VCaP (cell line): ENCODE data around the gene NRROS.
A peak's percentile ranks its signal among the peaks of the same experiment; 100 is the strongest.

Experiments used
- H3K27ac ChIP-seq: fragments of 450-650 bp; 2 replicates; pipeline ENCODE4 v1.5.1; 2017
- TF ChIP-seq, protein P1 (sequence below): fragments of 450-650 bp; conservative IDR thresholded peaks from 2 replicates; pipeline ENCODE4 v1.5.1; 2017; ENCODE audit warnings: mild to moderate bottlenecking, moderate library complexity

The NRROS gene

DNA sequence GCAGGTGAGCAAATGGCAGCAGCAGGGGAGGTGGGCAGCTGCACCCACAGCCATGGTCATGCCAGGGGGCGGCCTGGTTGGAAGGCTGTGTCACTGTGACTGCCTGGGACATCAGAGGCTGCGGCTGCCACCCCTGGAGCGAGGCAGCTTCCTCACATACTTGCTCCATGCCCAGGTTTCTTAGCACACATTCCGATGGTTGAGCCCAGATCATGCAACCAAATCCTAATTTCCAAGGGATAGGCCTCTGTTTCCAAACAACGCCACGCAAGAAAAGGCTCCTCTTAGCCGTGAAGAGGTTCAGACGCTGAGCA lies 11.6 kb upstream of the NRROS start:
- no peak overlapping the region for H3K27ac ChIP-seq
- TF ChIP-seq, protein P1, sequence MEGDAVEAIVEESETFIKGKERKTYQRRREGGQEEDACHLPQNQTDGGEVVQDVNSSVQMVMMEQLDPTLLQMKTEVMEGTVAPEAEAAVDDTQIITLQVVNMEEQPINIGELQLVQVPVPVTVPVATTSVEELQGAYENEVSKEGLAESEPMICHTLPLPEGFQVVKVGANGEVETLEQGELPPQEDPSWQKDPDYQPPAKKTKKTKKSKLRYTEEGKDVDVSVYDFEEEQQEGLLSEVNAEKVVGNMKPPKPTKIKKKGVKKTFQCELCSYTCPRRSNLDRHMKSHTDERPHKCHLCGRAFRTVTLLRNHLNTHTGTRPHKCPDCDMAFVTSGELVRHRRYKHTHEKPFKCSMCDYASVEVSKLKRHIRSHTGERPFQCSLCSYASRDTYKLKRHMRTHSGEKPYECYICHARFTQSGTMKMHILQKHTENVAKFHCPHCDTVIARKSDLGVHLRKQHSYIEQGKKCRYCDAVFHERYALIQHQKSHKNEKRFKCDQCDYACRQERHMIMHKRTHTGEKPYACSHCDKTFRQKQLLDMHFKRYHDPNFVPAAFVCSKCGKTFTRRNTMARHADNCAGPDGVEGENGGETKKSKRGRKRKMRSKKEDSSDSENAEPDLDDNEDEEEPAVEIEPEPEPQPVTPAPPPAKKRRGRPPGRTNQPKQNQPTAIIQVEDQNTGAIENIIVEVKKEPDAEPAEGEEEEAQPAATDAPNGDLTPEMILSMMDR, result no peak

DNA sequence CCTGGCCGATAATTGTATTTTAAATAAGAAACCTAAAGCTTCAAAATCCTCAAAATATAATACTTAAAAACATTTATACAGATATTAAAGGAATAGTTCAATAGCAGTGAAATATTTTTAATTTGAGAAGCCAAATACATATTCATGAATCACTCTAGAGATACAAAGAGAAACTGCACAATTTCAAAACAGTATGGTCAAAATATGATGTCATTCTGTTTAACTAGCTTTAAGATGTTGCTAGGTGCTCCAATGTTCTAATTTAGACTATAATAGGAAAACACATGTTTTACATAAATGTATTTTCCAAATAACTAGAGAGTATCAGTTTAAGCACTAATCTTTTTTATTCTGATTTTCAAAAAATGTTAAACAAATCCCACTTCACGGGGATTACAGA lies 10.3 kb upstream of the NRROS start:
- H3K27ac ChIP-seq, result no peak overlapping the region
- TF ChIP-seq, protein P1, result no peak

DNA sequence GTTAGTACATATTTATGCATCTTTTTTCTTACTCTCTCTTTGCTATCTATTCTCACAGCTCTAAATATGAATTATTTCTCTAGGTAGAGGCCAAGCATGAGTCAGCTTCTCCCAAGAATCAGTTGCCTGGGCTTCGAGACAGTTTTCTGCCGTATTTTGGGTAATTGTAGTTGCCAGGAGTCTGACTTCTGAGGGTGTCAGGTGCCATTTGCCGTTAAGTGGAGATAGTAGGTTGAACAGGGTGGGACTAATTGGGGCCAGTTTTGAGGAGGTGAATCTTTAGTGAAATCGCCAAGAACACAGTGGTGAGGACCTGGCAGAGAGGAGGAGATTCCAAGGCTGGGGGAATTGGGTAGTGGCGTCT lies 7.8 kb upstream of the NRROS start:
- TF ChIP-seq, protein P1, result no peak
- H3K27ac ChIP-seq, result peak overlapping the region; percentile 87

DNA sequence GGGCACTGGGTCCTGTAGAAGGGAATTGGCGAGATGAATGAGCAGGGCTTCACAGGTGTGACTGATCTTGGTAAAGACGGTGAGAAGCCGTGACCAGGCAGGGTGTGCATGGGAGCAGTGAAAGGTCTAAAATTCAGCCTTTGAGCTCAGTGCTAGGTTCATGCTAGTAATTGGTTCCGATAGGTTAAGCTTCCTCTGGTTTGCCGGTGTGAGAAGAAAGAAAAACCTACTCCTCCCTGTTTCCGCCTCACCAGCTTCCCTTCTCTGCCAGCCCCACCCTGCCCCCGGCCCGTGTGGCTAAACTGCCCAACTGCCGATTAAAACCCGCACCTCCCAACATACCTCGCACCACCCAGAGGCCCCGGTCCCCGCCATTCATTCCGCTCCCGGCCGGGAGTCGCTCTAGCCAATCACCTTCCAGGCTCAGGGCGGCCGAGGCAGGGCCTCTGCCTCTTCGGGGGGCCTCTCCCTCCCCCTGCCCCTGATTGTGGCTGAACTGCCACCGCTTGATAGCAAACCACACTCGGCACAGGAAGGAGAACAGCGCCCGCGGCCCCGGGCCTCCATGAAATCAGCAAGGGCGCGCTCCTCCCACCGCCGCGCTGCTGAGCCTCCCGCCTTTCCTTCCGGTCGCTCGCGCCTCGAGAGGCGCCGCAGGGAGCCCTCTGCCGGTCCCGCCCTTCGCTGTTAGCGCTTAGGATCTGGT lies 7.3 kb upstream of the NRROS start:
- peak overlapping the region; percentile 87 for H3K27ac ChIP-seq
- TF ChIP-seq, protein P1, result peak; percentile 47

DNA sequence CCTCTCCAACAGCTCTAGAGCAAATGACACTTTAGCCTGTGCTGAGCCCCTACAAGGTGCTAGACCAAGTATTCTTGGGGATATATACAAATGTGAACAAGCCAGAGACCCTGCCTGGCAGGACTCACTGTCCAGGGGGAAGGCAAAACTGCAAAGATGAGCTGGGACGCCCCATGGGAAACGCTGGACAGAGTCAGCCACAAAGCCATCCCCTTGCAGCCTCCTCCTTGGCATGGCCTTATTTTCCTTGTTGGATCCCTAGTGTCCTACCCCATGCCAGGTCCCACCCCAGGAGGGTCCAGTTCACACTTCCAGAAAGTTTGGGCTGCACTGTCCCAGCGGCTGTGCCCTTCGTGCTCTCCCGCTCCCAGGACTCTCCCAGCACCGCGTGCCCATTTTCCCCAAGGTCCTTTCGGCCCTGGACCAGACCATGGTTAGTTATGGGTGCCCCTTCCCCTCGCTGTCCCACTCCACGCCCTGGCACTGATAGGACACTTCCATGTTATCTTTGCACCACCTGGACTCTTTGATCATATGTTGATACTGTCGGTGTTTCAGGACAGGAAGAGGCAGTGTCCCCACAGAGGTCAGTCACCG lies 5.8 kb upstream of the NRROS start:
- peak overlapping the region; percentile 87 for H3K27ac ChIP-seq
- TF ChIP-seq, protein P1, result no peak

DNA sequence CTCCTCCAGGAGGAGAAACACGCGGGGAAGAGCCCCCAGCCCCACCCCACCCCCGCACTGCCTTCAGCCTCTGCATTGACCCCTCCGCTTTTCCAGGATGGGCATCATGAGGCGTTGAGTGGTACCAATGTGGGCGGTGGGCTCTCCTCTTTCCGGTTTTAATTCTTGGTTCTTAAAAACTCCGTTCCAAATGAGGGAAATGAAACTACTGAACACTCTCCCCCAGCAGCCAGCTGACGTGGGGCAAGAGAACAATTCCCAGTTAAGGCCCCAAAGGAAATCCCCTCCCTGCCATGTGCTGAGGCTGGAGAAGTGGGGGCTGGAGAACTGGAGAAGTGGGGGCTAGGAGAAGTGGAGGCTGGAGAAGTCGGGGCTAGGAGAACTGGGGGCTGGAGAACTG lies 5.3 kb upstream of the NRROS start:
- no peak overlapping the region for H3K27ac ChIP-seq

DNA sequence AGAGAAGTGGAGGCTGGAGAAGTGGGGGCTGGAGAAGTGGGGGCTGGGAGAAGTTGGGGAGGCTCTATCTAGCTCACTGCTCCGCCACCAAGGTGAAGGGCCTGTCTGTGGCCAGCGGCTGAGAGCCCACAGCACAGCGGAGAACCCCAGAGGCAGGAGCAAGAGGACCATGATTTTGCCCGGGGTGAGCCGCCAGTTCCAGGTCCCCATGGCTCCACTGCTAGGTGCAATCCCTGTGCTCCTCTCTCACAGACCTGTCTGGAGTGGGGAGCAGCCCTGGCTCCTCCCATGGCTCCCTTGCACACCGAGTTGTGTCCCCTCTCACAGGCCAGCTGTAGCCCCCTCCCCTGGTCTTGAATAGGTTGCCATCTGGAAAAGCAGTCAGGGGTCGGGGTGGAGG lies 4.7 kb upstream of the NRROS start:
- no peak overlapping the region for H3K27ac ChIP-seq

More for the DNA sequence above, 5.3 kb upstream of the NRROS start:
- TF ChIP-seq, protein P1, result no peak

More for the DNA sequence above, 4.7 kb upstream of the NRROS start:
- TF ChIP-seq, protein P1, result no peak
